Cardiac muscle cell (in vitro differentiated cells and primary cell): Measurements from ENCODE around the gene ACCS. TPM values are rescaled to one million over a fixed set of nuclear protein-coding genes. Genes with fewer than 3 reads are reported as not detected.
A peak's percentile ranks its signal among the peaks of the same experiment; 100 is the strongest.

Experiments
- DNase-seq, 2 donors: peaks; one replicate each; pipeline versions ENCODE4 v3.0.0 to v3.0.0-alpha.2; 2010 to 2017; ENCODE audit warnings: low read depth in 1 of 2, low spot score in 1 of 2
- H3K27ac ChIP-seq: fragments of 200-600 bp; sonication (generic); 2 replicates; pipeline ENCODE4 v1.5.1; 2016
- H3K27me3 ChIP-seq: fragments of 200-600 bp; sonication (generic); 2 replicates; pipeline ENCODE4 v1.6.0; 2016; ENCODE audit warnings: control low read depth
- H3K36me3 ChIP-seq: fragments of 200-600 bp; sonication (generic); 2 replicates; pipeline ENCODE4 v1.5.1; 2016; ENCODE audit warnings: control low read depth
- H3K4me1 ChIP-seq: fragments of 200-600 bp; sonication (generic); 2 replicates; pipeline ENCODE4 v1.8.1; 2017; ENCODE audit warnings: low read depth, mild to moderate bottlenecking, mixed run types
- H3K4me3 ChIP-seq: fragments of 200-600 bp; sonication (generic); 2 replicates; pipeline ENCODE4 v1.5.1; 2016; ENCODE audit warnings: mild to moderate bottlenecking
- H3K9me3 ChIP-seq: fragments of 200-600 bp; sonication (generic); 2 replicates; pipeline ENCODE4 v1.5.1; 2017; ENCODE audit warnings: low read depth, mild to moderate bottlenecking, control low read depth
- polyA plus RNA-seq: library from polyadenylated mRNA; unstranded; fragments of >200 nt; fragmentation: Nextera tagmentation; extraction: Ambion mirVana; gene quantifications from 2 replicates; pipeline ENCODE4 v1.2.1, GENCODE V29; 2016
- total RNA-seq: library from RNA; depleted of rRNA; stranded (reverse); fragments of >200 nt; gene quantifications from 2 replicates; pipeline ENCODE4 v1.2.3, GENCODE V29; 2016
- TF ChIP-seq, protein P1 (sequence below): IDR thresholded peaks from 2 replicates; pipeline ENCODE4 v1.5.1; 2012; ENCODE audit warnings: low read depth, mild to moderate bottlenecking, low read length

Gene ACCS
- total and polyA plus RNA-seq, 2 experiments from 2014 or later, result 11.0 to 11.3 TPM

DNA sequence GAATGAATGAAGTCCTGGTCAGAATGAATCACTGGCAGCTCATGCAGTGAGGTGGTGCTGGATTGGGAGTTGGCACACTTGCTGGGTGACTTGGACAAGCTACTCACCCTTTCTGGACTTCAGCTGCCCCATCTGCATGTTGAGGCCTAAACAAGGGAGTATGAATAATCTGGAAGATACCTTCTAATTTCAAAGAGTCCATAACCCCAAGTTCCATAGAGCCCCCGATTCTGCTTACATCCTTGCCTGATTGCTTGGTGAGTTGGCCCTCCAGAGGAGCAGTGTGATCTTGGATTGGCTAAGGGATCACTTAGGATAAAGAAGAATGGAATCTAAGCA, 36.6 kb upstream of the ACCS start:
- no peak for DNase-seq
- Histone ChIP-seq H3K27ac (peak overlapping the region; percentile 72), H3K36me3 (no peaks in the 10 kb centered on the region), H3K27me3 (no peaks in the 10 kb centered on the region), H3K4me3 (no peak overlapping the region), H3K9me3 (no peaks in the 10 kb centered on the region), H3K4me1 (peaks cover 37% of the 10 kb centered on the region)
- TF ChIP-seq, protein P1, sequence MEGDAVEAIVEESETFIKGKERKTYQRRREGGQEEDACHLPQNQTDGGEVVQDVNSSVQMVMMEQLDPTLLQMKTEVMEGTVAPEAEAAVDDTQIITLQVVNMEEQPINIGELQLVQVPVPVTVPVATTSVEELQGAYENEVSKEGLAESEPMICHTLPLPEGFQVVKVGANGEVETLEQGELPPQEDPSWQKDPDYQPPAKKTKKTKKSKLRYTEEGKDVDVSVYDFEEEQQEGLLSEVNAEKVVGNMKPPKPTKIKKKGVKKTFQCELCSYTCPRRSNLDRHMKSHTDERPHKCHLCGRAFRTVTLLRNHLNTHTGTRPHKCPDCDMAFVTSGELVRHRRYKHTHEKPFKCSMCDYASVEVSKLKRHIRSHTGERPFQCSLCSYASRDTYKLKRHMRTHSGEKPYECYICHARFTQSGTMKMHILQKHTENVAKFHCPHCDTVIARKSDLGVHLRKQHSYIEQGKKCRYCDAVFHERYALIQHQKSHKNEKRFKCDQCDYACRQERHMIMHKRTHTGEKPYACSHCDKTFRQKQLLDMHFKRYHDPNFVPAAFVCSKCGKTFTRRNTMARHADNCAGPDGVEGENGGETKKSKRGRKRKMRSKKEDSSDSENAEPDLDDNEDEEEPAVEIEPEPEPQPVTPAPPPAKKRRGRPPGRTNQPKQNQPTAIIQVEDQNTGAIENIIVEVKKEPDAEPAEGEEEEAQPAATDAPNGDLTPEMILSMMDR, result no peak

DNA sequence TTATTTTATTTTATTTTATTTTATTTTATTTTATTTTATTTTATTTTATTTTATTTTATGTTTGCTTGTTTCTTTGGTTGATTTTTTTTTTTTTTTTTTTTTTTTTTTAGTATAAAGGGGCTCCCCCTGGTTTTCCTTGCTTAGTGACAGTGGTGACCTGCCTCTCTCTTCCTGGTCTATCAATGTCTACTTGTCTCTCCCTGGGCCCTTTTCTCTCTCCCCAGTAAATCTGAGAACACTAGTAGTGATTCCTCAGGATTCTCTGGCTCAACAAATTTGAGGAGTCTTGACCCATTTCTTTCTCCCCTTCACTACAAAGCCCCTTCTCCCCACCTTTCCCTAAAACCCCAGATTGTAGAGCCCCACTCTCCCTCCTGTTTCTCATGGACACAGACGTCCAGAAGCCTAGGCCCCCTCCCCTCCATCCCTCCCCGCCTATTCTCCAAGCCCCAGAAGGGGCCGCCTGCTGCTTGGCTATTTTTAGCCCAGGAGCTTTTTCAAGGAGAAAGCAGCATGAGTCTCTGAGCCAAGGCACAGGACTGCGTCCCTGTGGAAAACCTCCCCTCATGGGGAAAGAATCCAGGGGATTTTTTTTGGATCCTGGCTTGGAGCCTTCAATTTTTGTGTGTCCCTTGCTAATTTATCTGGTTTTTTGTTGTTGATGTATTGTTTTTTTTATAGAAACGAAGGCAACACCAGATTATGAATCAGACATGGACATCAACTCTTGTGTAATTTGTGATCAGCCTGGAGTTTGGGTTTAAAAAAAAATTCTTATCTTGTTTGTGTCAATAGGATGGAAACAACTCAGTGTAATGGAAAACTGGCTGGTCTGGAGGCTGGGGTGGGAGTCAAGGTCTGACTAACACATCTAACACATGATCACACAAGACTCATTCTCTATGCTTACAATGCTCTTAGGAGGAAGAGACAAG, 35.8 kb upstream of the ACCS start:
- H3K27me3 ChIP-seq, result no peaks in the 10 kb centered on the region
- TF ChIP-seq, protein P1, result no peak
- peak overlapping the region; percentile 96 for H3K27ac ChIP-seq
- no peaks in the 10 kb centered on the region for H3K9me3 ChIP-seq
- no peak overlapping the region for H3K4me3 ChIP-seq
- peaks cover 37% of the 10 kb centered on the region for H3K4me1 ChIP-seq
- H3K36me3 ChIP-seq, result no peaks in the 10 kb centered on the region
- peak; percentile 87 to 93 for DNase-seq

DNA sequence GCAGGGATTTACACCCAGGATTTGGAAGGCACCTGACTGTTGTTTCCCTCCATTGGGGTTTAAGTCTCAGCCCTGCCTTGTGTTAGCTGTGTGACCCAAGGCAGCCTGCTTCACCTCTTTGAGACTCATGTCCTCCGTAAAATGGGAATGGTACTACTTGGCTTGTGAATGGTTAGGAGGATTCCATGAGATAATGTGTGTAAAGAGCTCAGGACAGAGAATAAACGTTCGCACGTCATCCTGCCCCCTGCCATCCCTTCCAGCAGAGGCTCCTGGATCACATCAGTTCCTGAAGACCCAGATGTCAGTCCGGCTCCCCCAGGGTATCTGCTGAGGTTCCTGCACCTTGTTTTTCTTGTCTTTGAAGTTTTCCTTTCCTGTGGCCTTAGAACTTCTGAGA, 35.1 kb upstream of the ACCS start:
- Histone ChIP-seq H3K4me1 (peaks cover 37% of the 10 kb centered on the region), H3K4me3 (no peak overlapping the region), H3K27me3 (no peaks in the 10 kb centered on the region), H3K36me3 (no peaks in the 10 kb centered on the region), H3K9me3 (no peaks in the 10 kb centered on the region), H3K27ac (peak overlapping the region; percentile 96)
- DNase-seq, result no peak
- TF ChIP-seq, protein P1, result no peak

DNA sequence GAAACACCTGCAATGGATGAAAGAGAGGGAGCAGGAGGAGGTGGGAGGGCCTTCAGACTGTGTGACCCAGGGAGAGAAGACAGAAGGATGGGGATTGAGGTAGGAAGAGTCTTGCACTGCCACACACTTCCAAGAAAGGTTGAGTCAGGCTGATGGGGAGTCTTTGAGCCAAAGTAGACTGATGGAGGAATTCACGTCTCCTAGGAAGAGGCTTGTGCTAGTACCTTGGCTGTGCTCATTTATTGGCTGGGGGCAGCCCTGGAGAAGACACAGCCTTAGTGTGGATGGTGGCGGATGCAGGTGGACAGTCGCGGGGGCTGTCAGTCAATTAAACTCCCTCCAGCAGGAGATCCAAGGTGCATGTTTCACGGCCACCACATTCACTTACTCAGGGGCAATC, 34.5 kb upstream of the ACCS start:
- DNase-seq, result no peak
- H3K36me3 ChIP-seq, result no peaks in the 10 kb centered on the region
- no peaks in the 10 kb centered on the region for H3K27me3 ChIP-seq
- H3K27ac ChIP-seq, result peak overlapping the region; percentile 96
- TF ChIP-seq, protein P1, result no peak
- no peak overlapping the region for H3K4me3 ChIP-seq
- H3K4me1 ChIP-seq, result peaks cover 37% of the 10 kb centered on the region
- H3K9me3 ChIP-seq, result no peaks in the 10 kb centered on the region

DNA sequence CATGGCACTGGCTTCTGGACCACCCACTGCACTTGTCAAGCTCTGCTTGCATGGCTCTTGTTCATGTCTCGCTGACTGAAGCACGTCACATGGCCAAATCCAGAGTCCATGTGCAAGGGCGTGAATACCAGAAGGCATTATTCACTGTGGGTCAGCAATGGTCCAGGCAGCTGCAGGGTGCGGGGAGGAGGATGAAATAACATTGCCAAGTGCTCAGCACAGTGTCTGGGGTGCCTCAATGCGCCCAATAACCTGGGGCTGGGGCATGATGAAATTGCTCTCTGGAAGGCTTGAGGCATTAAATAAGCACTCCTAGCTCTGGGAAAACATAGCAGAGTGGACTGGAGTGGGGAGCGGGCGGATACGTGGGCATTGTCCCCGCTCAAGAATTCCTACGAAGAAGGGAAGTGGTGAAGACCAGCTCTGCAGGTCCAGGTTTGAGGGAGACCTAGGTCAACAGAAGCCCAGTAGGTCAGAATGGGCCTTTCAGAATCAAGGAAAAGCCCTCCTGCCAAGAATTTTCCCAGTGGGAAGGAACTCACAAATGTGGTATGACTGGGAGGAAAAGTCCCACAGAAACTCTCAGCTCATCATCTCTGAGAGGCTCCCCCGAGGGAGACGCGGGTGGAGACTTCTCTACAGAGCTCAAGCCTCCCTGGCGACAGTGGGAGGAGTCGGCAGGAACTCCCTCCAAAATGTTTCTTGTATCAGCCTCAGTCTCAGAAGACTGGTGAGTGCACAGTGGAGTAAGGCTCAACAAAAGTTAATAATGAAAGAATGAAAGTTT, 33.6 kb upstream of the ACCS start:
- DNase-seq, result peak; percentile 65 to 67
- Histone ChIP-seq H3K9me3 (no peaks in the 10 kb centered on the region), H3K27ac (no peak overlapping the region), H3K4me3 (no peak overlapping the region), H3K4me1 (peaks cover 37% of the 10 kb centered on the region), H3K36me3 (no peaks in the 10 kb centered on the region), H3K27me3 (no peaks in the 10 kb centered on the region)
- TF ChIP-seq, protein P1, result no peak
